ENCODE results near the gene MLXIP.
A peak's percentile ranks its signal among the peaks of the same experiment; 100 is the strongest.
"Not testable (repeated sequence)": the region's sequence is repeated elsewhere in the genome, so short reads cannot be mapped to it uniquely, and the experiment has no call there.

Gene MLXIP

DNA sequence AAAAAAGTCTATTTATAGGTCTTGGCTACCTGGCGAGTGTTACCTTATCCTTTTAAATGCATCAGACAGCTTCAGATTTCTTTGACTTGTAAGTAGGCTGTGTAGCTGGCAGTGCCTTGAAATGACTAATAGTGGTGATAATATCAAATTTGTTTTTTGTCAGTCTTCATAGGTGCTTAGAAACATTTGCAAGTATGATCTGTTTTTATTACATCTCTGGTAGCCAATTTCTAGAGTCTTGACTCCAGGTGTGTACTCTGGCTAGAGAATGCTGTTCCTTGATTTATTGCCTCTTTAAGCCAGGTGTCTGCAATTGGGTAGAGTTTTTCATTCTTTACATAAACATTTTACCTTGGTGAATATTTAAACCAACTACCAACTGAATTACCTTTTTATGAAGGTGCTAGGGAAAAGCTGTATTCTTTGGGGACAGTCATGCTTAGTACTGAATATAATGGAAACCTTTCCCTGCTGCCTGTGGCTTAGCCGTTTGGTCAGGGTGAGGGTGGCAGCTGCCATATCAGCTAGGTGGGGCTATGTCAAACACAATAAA is 32.6 kb downstream of the MLXIP start:
- DNase-seq (ENCODE audit: low read depth) = no peak
- no peak overlapping the region for H3K4me3 ChIP-seq (ENCODE audit: low read length)
- TF ChIP-seq, protein P1, sequence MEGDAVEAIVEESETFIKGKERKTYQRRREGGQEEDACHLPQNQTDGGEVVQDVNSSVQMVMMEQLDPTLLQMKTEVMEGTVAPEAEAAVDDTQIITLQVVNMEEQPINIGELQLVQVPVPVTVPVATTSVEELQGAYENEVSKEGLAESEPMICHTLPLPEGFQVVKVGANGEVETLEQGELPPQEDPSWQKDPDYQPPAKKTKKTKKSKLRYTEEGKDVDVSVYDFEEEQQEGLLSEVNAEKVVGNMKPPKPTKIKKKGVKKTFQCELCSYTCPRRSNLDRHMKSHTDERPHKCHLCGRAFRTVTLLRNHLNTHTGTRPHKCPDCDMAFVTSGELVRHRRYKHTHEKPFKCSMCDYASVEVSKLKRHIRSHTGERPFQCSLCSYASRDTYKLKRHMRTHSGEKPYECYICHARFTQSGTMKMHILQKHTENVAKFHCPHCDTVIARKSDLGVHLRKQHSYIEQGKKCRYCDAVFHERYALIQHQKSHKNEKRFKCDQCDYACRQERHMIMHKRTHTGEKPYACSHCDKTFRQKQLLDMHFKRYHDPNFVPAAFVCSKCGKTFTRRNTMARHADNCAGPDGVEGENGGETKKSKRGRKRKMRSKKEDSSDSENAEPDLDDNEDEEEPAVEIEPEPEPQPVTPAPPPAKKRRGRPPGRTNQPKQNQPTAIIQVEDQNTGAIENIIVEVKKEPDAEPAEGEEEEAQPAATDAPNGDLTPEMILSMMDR (conservative IDR thresholded peaks at IDR 0.05; ENCODE audit: low read depth, low read length) = no peak

DNA sequence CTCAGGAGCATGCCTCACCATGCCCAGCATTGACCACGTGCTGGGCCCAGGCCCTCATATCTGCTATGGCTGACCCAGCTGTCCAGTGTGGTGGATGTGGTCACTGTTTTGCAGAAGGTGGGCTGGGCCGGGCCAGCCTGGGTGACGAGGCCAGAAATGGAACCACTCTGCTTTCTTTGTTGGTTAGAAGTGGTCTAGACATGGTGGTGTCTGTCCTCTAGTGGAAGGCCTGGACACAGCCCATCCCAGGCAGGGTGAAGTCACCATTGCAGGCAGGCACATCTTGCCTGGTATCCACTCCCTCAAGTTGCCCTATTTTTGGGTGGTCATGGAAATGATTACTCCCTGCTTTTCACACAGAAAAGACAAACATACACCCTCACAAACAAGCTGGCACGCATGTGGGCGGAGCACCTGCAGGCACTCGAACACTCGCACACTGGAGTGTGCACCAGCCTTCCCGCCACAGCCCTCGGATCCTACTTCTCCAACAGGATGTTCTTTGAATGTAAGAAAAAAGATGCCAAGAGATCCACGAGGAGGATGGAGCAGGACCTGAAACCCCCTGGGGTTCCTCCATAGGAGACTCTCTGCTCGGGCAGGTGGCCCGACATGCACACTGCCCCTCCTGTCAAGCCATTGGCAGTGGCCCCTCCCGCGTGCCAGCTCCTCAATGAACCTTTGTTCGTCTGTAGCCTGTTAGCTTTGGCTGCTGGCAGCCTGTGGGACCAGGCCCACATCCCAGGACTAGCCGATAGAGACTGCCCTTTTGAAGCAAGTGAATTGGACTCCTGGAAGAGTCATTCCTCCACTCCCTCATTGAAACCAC is 38.4 kb downstream of the MLXIP start:
- H3K4me3 ChIP-seq (ENCODE audit: low read length) = no peak overlapping the region
- TF ChIP-seq, protein P1 (conservative IDR thresholded peaks at IDR 0.05; ENCODE audit: low read depth, low read length) = no peak
- DNase-seq (ENCODE audit: low read depth) = no peak

DNA sequence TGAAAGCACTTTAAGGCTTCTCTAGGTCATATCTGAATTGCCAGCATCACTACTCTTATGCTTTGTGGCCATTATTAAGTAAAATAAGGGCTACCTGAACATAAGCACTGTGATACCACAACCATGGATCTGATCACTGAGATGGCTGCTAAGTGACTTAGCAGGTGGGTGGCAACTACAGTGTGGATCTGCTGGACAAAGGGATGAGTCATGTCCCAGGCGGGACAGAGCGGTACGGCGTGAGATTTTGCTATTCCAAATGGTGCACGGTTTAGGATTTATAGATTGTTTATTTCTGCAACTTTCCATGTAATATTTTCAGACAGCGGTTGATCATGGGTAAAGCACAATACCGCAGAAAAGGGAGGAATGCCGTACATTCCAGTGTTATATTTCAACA is 39.4 kb downstream of the MLXIP start:
- TF ChIP-seq, protein P1 (conservative IDR thresholded peaks at IDR 0.05; ENCODE audit: low read depth, low read length) = no peak
- DNase-seq (ENCODE audit: low read depth) = no peak
- H3K4me3 ChIP-seq (ENCODE audit: low read length) = no peak overlapping the region

DNA sequence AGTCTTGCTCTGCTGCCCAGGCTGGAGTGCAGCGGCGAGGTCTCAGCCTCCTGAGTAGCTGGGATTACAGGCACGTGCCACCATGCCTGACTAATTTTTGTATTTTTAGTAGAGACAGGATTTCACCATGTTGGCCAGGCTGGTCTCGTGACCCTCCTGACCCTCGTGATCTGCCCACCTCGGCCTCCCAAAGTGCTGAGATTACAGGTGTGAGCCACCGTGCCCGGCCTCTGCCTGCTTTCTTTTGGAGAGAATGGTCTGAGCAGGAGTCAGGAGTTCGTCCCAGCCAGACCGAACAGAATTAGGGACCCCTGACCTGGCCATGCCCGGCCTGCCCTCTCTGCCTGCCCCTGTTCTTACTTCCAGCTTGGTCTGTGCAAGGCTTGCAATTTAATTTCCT is 42.8 kb downstream of the MLXIP start:
- not testable (repeated sequence) for H3K4me3 ChIP-seq (ENCODE audit: low read length); DNase-seq (ENCODE audit: low read depth)

DNA sequence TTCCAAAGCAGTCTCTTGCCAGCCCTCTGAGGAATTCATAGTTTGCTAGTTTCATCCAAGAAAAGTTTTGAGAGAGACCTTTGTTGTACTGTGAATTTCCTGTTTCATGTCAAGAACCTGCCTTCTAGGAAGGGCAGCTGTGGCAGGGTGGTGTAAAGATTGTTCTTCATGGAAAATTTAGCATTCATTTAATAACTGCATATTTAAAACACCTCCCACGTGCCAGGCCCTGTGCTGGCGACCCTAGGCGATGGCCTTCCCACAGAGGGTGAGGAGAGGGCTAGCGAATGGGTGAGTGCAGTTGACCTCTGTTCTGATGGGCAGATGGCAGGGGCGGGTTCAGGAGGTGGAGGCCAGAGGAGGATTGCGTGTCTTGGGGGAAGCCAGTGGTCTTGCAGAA is 43.2 kb downstream of the MLXIP start:
- TF ChIP-seq, protein P1 (conservative IDR thresholded peaks at IDR 0.05; ENCODE audit: low read depth, low read length) = no peak
- DNase-seq (ENCODE audit: low read depth) = no peak
- no peak overlapping the region for H3K4me3 ChIP-seq (ENCODE audit: low read length)

DNA sequence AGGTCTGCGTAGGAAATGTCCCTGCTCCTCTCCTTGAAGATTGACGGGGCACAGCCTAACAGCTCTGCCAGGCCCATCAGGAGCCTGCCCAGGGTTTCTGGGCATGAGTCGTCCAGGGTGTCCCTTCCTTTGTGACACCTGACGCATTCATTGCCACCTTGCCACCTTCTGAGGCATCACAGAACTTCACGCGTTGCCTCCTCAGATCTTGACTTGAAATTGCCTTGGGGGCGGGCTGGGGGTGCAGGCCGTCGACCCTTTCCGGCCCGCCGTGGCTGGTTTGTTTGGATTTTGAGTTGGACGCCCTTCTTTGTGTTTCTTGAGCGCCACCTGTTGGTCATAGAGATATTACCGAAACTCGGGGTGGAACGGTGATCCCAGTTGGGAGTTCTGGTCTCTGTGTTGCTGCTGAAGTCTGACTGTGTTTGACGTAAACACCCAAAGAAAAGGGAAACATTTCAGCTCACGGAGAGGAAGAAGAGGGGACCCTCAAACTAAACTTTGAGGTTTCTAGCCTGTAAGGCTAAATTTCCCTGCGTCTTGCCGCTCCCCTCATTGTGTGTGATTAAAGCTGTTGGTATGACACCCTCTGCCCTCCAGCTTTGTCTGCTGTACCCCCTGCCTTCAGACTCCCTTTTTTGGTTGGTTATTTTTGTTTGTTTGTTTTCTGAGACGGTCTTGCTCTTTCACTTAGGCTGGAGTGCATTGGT is 44.6 kb downstream of the MLXIP start:
- DNase-seq (ENCODE audit: low read depth) = no peak
- H3K4me3 ChIP-seq (ENCODE audit: low read length) = no peak overlapping the region
- TF ChIP-seq, protein P1 (conservative IDR thresholded peaks at IDR 0.05; ENCODE audit: low read depth, low read length) = peak; percentile 69

DNA sequence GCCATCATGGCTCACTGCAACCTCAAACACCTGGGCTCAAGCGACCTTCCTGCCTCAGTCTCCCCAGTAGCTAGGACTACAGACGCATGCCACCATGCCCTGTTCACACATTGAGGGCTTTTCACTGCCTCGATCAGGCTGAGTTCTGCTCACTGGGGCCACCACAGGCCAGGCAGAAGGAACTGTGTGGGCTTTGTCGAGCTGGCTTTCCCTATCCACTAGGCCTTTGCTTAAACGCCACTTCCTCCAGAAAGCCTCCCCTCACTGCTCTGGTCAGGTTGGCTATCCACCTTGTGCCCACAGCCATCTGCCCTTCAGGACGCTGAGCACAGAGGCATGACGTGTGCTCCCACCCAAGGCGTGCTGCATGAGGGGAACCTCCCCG is 45.2 kb downstream of the MLXIP start:
- H3K4me3 ChIP-seq (ENCODE audit: low read length) = no peak overlapping the region
- TF ChIP-seq, protein P1 (conservative IDR thresholded peaks at IDR 0.05; ENCODE audit: low read depth, low read length) = no peak
- DNase-seq (ENCODE audit: low read depth) = no peak

Measured in retinal pigment epithelial cell (primary cell).